OCI-LY7 (cell line): Measurements from ENCODE around the gene SEC14L1. TPM values are rescaled to one million over a fixed set of nuclear protein-coding genes. Genes with fewer than 3 reads are reported as not detected.

Source experiments
- BruUV-seq: library from RNA; stranded (reverse); fragments of 400-500 nt; replicated peaks from 2 replicates; lab custom pipeline; 2021; lab: Mats Ljungman, UMichigan
- CTCF ChIA-PET: fragments of 300-600 bp; sonication (Branson Sonifier 250); formaldehyde crosslinking; loops from one replicate; lab custom pipeline; 2022; ENCODE audit warnings: antibody characterized with exemption; ENCODE audit not compliant: unreplicated experiment; lab: Charles Lee
- POLR2A ChIA-PET: fragments of 300-600 bp; sonication (Branson Sonifier 250); formaldehyde crosslinking; loops from one replicate; lab custom pipeline; 2022; ENCODE audit warnings: antibody characterized with exemption; lab: Charles Lee
- DNase-seq: peaks from one replicate; pipeline ENCODE4 v3.0.0-alpha.2; 2015; ENCODE audit warnings: low spot score
- H2AFZ ChIP-seq: fragments of 200-600 bp; sonication (generic), shearing (Covaris generic); 2 replicates; pipeline ENCODE4 v1.6.1; 2014; ENCODE audit warnings: mild to moderate bottlenecking, antibody characterized with exemption, low read length, moderate library complexity
- H3K27ac ChIP-seq: fragments of 200-600 bp; sonication (generic); 2 replicates; pipeline ENCODE4 v1.5.1; 2014; ENCODE audit warnings: mixed run types, low read depth, mild to moderate bottlenecking, moderate library complexity, low read length, inconsistent platforms; ENCODE audit not compliant: poor library complexity, severe bottlenecking
- H3K36me3 ChIP-seq: fragments of 200-600 bp; sonication (generic); 2 replicates; pipeline ENCODE4 v1.6.1; 2014; ENCODE audit warnings: mild to moderate bottlenecking, antibody characterized with exemption, low read length, moderate library complexity, mixed read lengths; ENCODE audit not compliant: insufficient read depth
- H3K4me1 ChIP-seq: fragments of 200-600 bp; sonication (generic); 2 replicates; pipeline ENCODE4 v1.5.1; 2014; ENCODE audit warnings: mild to moderate bottlenecking, low read length; ENCODE audit not compliant: insufficient read depth, poor library complexity, severe bottlenecking
- H3K4me2 ChIP-seq: fragments of 200-600 bp; sonication (generic); 2 replicates; pipeline ENCODE4 v1.6.1; 2014; ENCODE audit warnings: mild to moderate bottlenecking, low read length
- H3K4me3 ChIP-seq: fragments of 200-600 bp; sonication (generic); 2 replicates; pipeline ENCODE4 v1.5.1; 2014; ENCODE audit warnings: mild to moderate bottlenecking, low read depth, low read length; ENCODE audit not compliant: poor library complexity, severe bottlenecking
- H3K79me2 ChIP-seq: fragments of 200-600 bp; sonication (generic); 2 replicates; pipeline ENCODE4 v1.6.1; 2016; ENCODE audit warnings: low read depth, mild to moderate bottlenecking, low read length, moderate library complexity, mixed read lengths; ENCODE audit not compliant: insufficient read depth
- H3K9me2 ChIP-seq: fragments of 200-600 bp; sonication (generic); 2 replicates; pipeline ENCODE4 v1.6.1; 2016; ENCODE audit warnings: mild to moderate bottlenecking, low read length, mixed read lengths; ENCODE audit not compliant: insufficient read depth
- H3K9me3 ChIP-seq: fragments of 200-600 bp; sonication (generic); 2 replicates; pipeline ENCODE4 v1.6.1; 2014; ENCODE audit warnings: mild to moderate bottlenecking, mixed run types, low read length, mixed read lengths
- H4K20me1 ChIP-seq: fragments of 200-600 bp; sonication (generic); 2 replicates; pipeline ENCODE4 v1.6.1; 2014; ENCODE audit warnings: mild to moderate bottlenecking, antibody characterized with exemption, low read length, moderate library complexity, mixed read lengths; ENCODE audit not compliant: insufficient read depth
- CTCF ChIP-seq: fragments of 200-600 bp; sonication (generic); conservative IDR thresholded peaks from 2 replicates; pipeline ENCODE4 v1.5.1; 2014; ENCODE audit warnings: mild to moderate bottlenecking, antibody characterized with exemption, low read length, moderate library complexity, mixed read lengths
- EZH2phosphoT487 ChIP-seq: fragments of 200-600 bp; sonication (generic); IDR thresholded peaks from 2 replicates; pipeline ENCODE4 v1.6.1; 2018; ENCODE audit warnings: low read depth, borderline replicate concordance, mild to moderate bottlenecking, mixed run types, antibody characterized with exemption, low read length, moderate library complexity, mixed read lengths
- intact Hi-C: fragments of 100-400 bp; cut with micrococcal nuclease; formaldehyde crosslinking; loops from one replicate; pipeline ENCODE4 v1.10.0; 2022; ENCODE audit not compliant: unreplicated experiment
- total RNA-seq, 2 experiments: library from RNA; depleted of rRNA in 1 of 2; stranded (reverse); fragments of >200 nt in 1 of 2; shearing (Covaris generic) in 1 of 2; gene quantifications; 2 replicates each; pipeline ENCODE4 v1.2.3, GENCODE V29; 2014 to 2022

SEC14L1 gene
- total RNA-seq, 2 experiments from 2014 or later: 137 to 227 TPM

GRCh38 chr17:77125432-77125901 lies 15.3 kb upstream of the SEC14L1 start:
- H3K4me3 ChIP-seq: no peak overlapping the region
- H3K9me2 ChIP-seq: no peaks in the 10 kb centered on the region
- no peak overlapping the region for H3K4me2 ChIP-seq
- DNase-seq: no peak
- H3K27ac ChIP-seq: no peak overlapping the region
- no peak for TF ChIP-seq CTCF
- no peak for TF ChIP-seq EZH2phosphoT487
- ChIA-PET POLR2A (interaction anchor here (1.9 kb wide), 1 partner anchor 15 kb away, joined by 5 read pairs; the partner anchor contains the start of gene SEC14L1), CTCF (no interaction called here)
- intact Hi-C loops: no loop called here
- no TSS peak for BruUV-seq
- no peaks in the 10 kb centered on the region for H3K36me3 ChIP-seq
- H2AFZ ChIP-seq: no peak overlapping the region
- H3K9me3 ChIP-seq: no peaks in the 10 kb centered on the region
- H3K4me1 ChIP-seq: peaks cover 6% of the 10 kb centered on the region
- no peaks in the 10 kb centered on the region for H4K20me1 ChIP-seq
- no peaks in the 10 kb centered on the region for H3K79me2 ChIP-seq

GRCh38 chr17:77126519-77126918 lies 14.2 kb upstream of the SEC14L1 start:
- Histone ChIP-seq H3K4me1 (peaks cover 6% of the 10 kb centered on the region), H3K9me3 (no peaks in the 10 kb centered on the region), H3K4me2 (no peak overlapping the region), H3K79me2 (no peaks in the 10 kb centered on the region), H3K36me3 (no peaks in the 10 kb centered on the region), H3K4me3 (no peak overlapping the region), H3K9me2 (no peaks in the 10 kb centered on the region), H4K20me1 (no peaks in the 10 kb centered on the region), H3K27ac (no peak overlapping the region), H2AFZ (no peak overlapping the region)
- intact Hi-C loops: no loop called here
- no TSS peak for BruUV-seq
- POLR2A ChIA-PET: no interaction called here
- no peak for DNase-seq
- TF ChIP-seq CTCF: no peak
- TF ChIP-seq EZH2phosphoT487: no peak
- CTCF ChIA-PET: no interaction called here

- H2AFZ ChIP-seq: no peak overlapping the region
These were observed 12.9 kb upstream of the SEC14L1 start for GRCh38 chr17:77127735-77128361.

More at GRCh38 chr17:77127735-77128361, 12.9 kb upstream of the SEC14L1 start:
- ChIA-PET CTCF (no interaction called here), POLR2A (interaction anchor here (2.1 kb wide), 1 partner anchor 12 kb away, joined by 11 read pairs; the partner anchor contains the start of gene SEC14L1)
- Histone ChIP-seq H3K27ac (no peak overlapping the region), H3K4me1 (peaks cover 7% of the 10 kb centered on the region), H4K20me1 (no peaks in the 10 kb centered on the region), H3K36me3 (no peaks in the 10 kb centered on the region), H3K79me2 (no peaks in the 10 kb centered on the region), H3K9me3 (no peaks in the 10 kb centered on the region), H3K4me3 (no peak overlapping the region), H3K4me2 (no peak overlapping the region), H3K9me2 (no peaks in the 10 kb centered on the region)
- no peak for DNase-seq
- intact Hi-C loops: no loop called here
- BruUV-seq: no TSS peak
- TF ChIP-seq CTCF: no peak
- no peak for TF ChIP-seq EZH2phosphoT487
